Endothelial cell of umbilical vein (primary cell): ENCODE data around the gene POLA1.

Experiments
- EZH2 ChIP-seq: IDR thresholded peaks from 2 replicates; pipeline ENCODE4 v1.6.1; 2012; ENCODE audit warnings: borderline replicate concordance, low read depth, mild to moderate bottlenecking, moderate library complexity, low read length, inconsistent platforms; ENCODE audit not compliant: severe bottlenecking
- POLR2A ChIP-seq: IDR thresholded peaks from 2 replicates; pipeline ENCODE4 v1.6.1; 2012; ENCODE audit warnings: low read depth, mild to moderate bottlenecking, control low read depth, low read length
- TF ChIP-seq, protein P1 (sequence below), 2 donors: IDR thresholded peaks; 1 replicate in 1 of 2; 2 replicates in 1 of 2; pipeline ENCODE4 v1.5.1; 2011; ENCODE audit warnings: low read length in 2 of 2, mild to moderate bottlenecking in 2 of 2, moderate library complexity in 2 of 2, control low read depth in 1 of 2, inconsistent platforms in 1 of 2, low read depth in 1 of 2; ENCODE audit not compliant: insufficient read depth in 1 of 2; ENCODE audit errors: extremely low read depth in 1 of 2

DNA sequence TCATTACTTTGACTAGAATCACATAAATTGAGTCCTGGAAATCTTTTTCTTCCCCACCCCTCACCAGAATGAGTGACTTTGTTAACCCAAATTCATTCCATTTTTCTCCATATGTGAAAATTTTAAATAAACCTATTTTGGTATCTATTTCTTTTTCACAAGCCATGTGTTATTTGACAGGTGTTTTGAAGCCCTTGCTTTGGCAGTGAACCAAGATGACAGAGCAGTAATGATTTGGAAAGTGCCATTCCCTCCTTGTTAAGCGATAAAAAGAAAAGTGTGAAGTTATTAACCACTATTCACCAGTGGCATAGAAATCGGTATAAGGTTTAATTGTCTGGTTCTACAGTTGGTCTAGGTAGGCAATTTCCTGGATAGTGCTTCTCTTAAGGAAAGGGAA lies 66.1 kb downstream of the POLA1 start:
- TF ChIP-seq, protein P1, sequence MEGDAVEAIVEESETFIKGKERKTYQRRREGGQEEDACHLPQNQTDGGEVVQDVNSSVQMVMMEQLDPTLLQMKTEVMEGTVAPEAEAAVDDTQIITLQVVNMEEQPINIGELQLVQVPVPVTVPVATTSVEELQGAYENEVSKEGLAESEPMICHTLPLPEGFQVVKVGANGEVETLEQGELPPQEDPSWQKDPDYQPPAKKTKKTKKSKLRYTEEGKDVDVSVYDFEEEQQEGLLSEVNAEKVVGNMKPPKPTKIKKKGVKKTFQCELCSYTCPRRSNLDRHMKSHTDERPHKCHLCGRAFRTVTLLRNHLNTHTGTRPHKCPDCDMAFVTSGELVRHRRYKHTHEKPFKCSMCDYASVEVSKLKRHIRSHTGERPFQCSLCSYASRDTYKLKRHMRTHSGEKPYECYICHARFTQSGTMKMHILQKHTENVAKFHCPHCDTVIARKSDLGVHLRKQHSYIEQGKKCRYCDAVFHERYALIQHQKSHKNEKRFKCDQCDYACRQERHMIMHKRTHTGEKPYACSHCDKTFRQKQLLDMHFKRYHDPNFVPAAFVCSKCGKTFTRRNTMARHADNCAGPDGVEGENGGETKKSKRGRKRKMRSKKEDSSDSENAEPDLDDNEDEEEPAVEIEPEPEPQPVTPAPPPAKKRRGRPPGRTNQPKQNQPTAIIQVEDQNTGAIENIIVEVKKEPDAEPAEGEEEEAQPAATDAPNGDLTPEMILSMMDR (IDR thresholded peaks at IDR 0.05; ENCODE audit: extremely low read depth in 1 of 2, insufficient read depth in 1 of 2, low read depth in 1 of 2, low read length in 2 of 2), result no peak
- TF ChIP-seq EZH2 (no peak), POLR2A (no peak)
